ENCODE data around the gene PRKCB.

- no peak for TF ChIP-seq CTCF (IDR thresholded peaks at IDR 0.05)
- no peak for TF ChIP-seq POLR2A (IDR thresholded peaks at IDR 0.05)
Measured at GRCh38 chr16:24009098-24009497, 173.3 kb downstream of the PRKCB start.

Measured in testis (tissue), 2 donors.